IPS-18a (cell line): Measurements from ENCODE around the gene CARD11.

ENCODE experiments used
- H3K27ac ChIP-seq: one replicate; pipeline ENCODE4 v1.5.1; 2013; ENCODE audit warnings: low read length
- H3K27me3 ChIP-seq: one replicate; pipeline ENCODE4 v1.6.1; 2013; ENCODE audit warnings: mild to moderate bottlenecking, low read length; ENCODE audit not compliant: control insufficient read depth, insufficient read depth
- H3K36me3 ChIP-seq: one replicate; pipeline ENCODE4 v1.6.1; 2013; ENCODE audit warnings: low read depth, low read length; ENCODE audit not compliant: control insufficient read depth
- H3K4me1 ChIP-seq: one replicate; pipeline ENCODE4 v1.6.1; 2013; ENCODE audit warnings: low read depth, low read length; ENCODE audit not compliant: control insufficient read depth
- H3K4me3 ChIP-seq: one replicate; pipeline ENCODE4 v1.5.1; 2013; ENCODE audit warnings: low read length
- H3K9ac ChIP-seq: one replicate; pipeline ENCODE4 v1.6.1; 2013; ENCODE audit warnings: mild to moderate bottlenecking, low read length, moderate library complexity
- H3K9me3 ChIP-seq: one replicate; pipeline ENCODE4 v1.6.1; 2013; ENCODE audit warnings: low read depth, low read length; ENCODE audit not compliant: control insufficient read depth

Gene CARD11

DNA sequence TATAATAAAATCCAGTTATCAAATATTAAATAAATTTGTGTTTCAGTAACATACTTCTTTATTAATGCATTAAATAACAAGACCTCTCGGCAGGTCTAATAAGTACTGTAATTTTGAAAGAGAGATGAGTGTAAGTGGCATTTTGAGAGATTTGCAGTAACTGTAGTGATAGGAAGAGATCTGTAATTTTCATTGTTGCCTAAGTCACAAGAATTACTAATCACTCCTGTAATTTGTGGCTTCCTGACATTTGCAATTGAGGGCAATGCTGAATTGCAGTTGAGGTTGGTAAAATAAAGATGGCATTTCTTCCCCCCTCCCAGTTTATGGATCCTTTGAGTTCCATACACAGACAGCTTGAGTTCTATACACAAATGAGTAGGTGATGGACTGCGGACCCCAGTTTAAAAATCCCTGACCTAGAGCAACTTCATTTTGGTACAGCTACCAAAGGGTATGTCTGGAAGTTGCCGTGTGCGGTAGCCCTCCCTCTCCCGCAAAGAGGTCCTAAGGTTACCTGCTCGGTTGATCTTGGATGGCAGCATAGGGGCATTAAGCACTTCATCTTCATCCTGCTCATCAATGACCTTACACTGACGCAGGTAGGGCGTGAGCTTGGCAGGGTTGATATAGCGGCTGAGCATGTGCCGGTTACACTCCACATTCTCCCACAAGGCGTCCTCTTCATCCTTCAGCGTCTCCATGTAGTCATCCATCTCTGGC, 96.4 kb downstream of the CARD11 start:
- H3K36me3 ChIP-seq: no peaks in the 10 kb centered on the region
- no peaks in the 10 kb centered on the region for H3K27me3 ChIP-seq
- H3K4me1 ChIP-seq: no peaks in the 10 kb centered on the region
- H3K4me3 ChIP-seq: no peak overlapping the region
- H3K9me3 ChIP-seq: peaks cover 12% of the 10 kb centered on the region
- no peak overlapping the region for H3K27ac ChIP-seq
- no peak overlapping the region for H3K9ac ChIP-seq

DNA sequence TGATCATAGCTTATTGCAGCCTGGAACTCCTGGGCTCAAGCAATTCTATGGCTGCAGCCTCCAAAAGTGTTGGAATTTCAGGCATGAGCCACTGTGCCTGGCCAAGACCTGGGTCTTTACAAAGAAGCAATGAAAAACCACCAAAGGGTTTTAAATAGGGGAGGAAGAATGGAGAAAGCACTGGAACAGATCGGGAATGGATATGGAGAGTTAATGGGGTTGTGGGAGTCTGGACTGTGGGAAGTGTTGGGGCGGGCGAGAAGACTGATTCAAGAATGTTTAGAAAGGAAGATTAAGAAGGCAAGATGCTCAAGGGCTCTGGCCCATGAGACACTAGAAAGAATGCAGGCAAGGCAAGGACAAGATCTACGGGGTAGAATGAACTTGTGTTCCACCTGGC, 98.5 kb downstream of the CARD11 start:
- H3K9me3 ChIP-seq: peaks cover 8% of the 10 kb centered on the region
- H3K27ac ChIP-seq: no peak overlapping the region
- H3K4me3 ChIP-seq: no peak overlapping the region
- H3K27me3 ChIP-seq: no peaks in the 10 kb centered on the region
- no peaks in the 10 kb centered on the region for H3K36me3 ChIP-seq
- H3K9ac ChIP-seq: no peak overlapping the region
- H3K4me1 ChIP-seq: no peaks in the 10 kb centered on the region

DNA sequence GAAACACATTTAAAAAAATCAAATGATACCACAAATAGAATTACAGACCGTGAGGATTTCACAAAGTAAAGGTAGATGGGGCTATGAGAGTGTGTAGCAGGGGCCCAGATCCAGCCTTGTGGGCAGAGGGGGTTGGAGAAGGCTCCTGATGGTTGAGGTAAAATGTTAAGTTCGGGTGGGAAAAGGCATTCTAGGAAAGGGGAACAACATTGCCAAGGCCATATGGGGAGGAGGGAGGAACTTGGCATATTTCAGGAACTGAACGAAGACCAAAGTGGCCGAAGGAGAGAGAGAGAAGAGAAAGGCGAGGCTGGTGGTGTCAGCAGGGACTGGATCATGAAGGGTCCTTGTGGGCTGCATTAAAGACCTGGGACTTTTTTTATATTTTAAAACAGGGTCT, 98.9 kb downstream of the CARD11 start:
- Histone ChIP-seq H3K9me3 (peaks cover 4% of the 10 kb centered on the region), H3K4me1 (no peaks in the 10 kb centered on the region), H3K27me3 (no peaks in the 10 kb centered on the region), H3K36me3 (no peaks in the 10 kb centered on the region), H3K9ac (no peak overlapping the region), H3K4me3 (no peak overlapping the region), H3K27ac (no peak overlapping the region)

DNA sequence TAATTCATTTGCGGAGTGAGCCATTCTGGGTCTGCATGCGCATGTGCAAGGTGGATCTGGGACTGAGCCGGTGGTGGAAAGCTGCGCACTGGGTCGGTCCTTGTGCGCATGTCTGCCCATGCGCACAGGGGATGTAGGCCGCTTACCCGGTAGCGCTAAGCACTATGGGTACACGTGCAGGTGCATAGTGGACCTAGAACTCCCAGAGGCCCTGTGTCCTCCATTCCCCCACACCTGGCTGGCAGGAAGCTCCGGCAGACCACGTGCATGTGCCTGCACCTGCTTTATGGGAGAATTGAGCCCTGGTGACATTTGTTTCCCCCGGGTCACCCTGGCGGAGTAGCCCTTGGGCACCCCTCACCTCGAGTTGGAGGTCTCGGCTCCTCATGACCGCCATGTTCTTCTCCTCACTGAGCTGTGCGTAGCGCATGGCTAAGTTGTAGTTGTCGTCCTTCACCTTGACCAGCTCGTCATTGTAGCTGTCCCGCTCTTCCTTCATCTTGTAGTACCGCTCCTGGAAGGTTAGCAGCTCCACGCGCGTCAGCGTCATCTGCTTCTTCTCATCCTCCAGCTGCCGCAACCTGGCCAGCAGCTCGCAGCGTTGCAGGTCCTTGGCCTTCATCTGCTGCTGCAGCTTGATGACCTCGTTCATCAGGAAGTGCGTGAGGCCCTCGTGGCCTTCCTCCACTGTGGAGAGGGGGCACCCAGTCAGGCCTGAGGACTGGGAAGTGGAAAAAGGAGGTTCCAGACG, 99.6 kb downstream of the CARD11 start:
- no peak overlapping the region for H3K9ac ChIP-seq
- H3K4me3 ChIP-seq: no peak overlapping the region
- H3K27me3 ChIP-seq: no peaks in the 10 kb centered on the region
- no peaks in the 10 kb centered on the region for H3K4me1 ChIP-seq
- no peaks in the 10 kb centered on the region for H3K9me3 ChIP-seq
- no peaks in the 10 kb centered on the region for H3K36me3 ChIP-seq
- no peak overlapping the region for H3K27ac ChIP-seq

DNA sequence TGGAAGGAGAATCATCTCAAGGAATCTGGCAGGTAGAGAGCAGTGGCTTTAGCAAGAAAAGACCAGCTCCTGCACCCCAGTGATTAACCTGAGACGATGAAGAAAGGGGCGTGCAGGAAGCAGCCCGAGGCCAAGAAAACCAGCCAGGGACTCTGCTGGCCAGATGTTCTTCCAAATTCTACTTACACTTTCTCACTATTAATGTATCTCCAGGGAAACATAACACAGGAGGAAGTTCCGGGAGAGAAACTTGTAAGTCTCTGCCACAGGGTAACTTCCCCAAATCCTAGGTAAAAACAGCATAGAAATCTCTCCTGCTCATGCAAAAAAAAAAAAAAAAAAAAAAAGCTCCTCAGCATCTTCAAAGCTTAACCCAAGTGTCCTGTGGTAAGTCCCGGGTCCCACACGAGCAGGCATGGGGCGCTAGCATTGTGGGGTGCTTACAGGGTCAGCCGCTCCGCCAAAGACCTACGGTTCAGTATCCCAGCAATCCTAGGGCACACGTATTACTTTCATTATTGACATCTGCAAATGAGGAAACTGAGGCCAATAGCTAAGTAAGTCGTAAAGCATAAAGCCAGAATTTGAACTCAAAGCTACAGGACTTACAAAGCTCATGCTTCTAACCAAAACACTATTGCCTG, 102.3 kb downstream of the CARD11 start:
- H3K4me3 ChIP-seq: no peak overlapping the region
- no peaks in the 10 kb centered on the region for H3K9me3 ChIP-seq
- no peaks in the 10 kb centered on the region for H3K27me3 ChIP-seq
- no peak overlapping the region for H3K9ac ChIP-seq
- no peak overlapping the region for H3K27ac ChIP-seq
- H3K36me3 ChIP-seq: no peaks in the 10 kb centered on the region
- peaks cover 5% of the 10 kb centered on the region for H3K4me1 ChIP-seq

DNA sequence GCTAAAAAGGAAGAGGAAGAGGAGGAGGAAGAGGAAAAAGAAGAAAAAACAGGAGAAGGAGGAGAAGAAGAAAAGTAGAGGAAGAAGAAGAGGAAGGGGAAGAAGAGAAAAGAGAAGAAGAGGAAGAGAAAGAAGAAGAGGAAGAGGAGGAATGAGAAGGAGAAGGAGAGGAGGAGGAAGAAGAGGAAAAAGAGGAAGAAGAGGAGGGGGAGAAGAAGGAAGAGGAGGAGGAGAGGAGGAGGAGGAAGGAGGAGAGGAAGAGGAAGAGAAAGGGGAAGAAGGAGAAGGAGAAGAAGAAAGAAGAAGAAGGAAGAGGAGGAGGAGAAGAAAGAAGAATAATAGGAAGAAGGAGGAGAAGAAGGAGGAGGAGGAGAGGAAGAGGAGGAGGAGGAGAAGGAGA, 103.2 kb downstream of the CARD11 start:
- H3K27me3 ChIP-seq: no peaks in the 10 kb centered on the region
- peaks cover 5% of the 10 kb centered on the region for H3K4me1 ChIP-seq
- no peak overlapping the region for H3K27ac ChIP-seq
- no peak overlapping the region for H3K4me3 ChIP-seq
- H3K36me3 ChIP-seq: no peaks in the 10 kb centered on the region
- H3K9ac ChIP-seq: no peak overlapping the region
- no peaks in the 10 kb centered on the region for H3K9me3 ChIP-seq

DNA sequence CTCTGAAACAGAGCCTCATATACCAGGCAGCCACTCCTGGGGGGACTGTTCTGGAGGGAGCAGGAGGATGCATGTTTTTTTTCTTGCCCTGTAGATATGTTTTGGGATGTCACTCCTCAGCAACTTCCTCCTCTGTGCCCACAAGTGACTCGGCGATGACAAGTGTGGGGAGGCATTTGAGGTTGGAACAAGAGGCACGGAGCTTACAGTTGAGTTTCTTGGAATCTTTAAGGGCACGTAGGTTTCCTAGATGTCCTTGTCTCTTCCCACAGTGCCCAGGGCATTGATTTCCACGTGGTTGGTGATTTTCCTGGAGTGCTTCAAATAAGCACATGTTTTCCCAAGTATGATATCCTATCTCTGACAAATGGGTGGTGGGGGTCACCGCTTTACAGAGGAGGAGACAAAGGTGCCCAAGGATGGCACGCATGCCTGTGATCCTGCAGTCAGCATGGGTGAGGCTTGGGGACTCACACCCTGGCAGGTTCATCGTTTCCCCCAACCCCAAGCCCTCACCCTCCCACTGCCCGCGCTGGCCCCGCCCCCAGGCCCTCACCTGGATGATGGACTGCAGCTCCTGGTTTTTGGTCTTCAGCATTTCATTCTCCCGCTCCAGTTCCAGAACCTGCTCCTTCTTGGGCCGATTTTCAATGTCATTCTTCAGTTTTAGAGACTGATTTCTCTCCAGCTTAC, 104.3 kb downstream of the CARD11 start:
- Histone ChIP-seq H3K4me1 (peaks cover 5% of the 10 kb centered on the region), H3K9me3 (no peaks in the 10 kb centered on the region), H3K27me3 (no peaks in the 10 kb centered on the region), H3K4me3 (no peak overlapping the region), H3K36me3 (no peaks in the 10 kb centered on the region), H3K27ac (no peak overlapping the region), H3K9ac (no peak overlapping the region)

DNA sequence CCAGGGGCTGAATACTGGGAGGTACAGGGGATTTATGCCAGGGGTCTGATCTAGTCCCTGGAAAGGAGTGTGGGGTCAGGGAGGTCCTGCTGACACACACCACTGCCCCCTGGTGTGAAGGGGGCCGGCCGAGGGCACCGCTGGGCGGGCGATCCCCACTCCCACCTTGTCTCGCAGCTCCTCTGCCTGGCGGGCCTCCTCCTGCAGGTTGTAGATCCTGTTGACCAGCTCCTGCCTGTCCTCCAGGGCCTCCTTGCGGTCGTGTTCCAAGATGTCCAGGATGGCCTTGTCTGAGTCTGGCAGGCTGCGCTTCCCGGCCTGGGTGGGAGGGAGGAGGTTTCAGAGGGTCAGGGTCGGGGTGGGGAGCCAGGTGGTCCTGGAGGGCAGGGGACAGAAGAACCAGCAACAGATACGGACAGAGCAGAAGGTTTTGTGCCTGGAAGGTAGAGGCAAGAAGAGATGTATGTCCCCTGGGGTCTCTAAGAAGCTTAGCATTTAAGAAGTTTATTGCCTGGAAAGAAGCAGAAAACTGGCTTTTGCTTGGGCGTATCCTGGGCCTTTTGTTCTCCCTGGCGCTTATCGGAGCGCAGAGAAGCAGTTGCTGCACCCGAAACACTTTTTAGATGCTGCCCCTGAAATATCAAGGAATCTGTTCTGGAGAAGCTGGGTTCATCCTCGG, 105.0 kb downstream of the CARD11 start:
- H3K9ac ChIP-seq: no peak overlapping the region
- H3K9me3 ChIP-seq: no peaks in the 10 kb centered on the region
- H3K4me3 ChIP-seq: no peak overlapping the region
- no peaks in the 10 kb centered on the region for H3K36me3 ChIP-seq
- H3K4me1 ChIP-seq: peaks cover 5% of the 10 kb centered on the region
- no peak overlapping the region for H3K27ac ChIP-seq
- H3K27me3 ChIP-seq: no peaks in the 10 kb centered on the region

DNA sequence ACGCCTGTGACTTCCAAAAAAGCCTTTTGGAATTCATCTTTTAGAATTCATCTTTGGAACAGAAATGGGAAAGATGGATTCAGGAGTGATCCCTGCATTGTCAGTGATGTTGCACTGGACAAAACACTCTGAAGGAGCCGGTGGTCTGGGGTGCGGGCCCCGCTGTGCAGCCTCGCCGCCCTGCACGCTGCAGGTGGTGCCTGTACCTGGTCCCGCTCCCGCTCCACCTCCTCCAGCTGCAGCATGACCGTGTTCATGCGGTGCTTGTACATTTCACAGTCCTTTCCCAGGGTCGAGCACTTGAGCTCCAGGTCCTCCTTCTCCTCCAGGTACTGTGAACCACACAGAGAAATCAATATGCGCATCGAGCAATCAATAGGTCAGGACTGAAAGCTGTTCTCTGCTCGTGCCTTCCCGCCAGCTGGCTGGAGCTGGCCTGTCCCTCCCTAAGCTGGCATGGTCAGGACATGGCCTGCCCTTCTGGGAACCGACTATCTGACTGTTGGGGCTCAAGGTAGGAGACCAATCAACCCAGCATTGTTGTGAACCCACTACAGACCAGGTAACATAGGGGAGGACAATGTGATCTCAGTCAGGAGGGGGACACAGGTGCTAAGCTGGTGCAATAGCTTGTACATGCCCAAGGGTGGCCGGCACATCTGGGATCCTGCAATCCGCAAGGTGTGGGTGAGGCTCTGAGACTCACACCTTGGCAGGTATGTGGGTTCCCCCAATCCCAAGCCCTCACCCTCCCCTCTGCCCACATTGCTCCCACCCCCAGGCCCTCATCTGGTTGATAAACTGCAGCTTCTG, 105.8 kb downstream of the CARD11 start:
- Histone ChIP-seq H3K9ac (no peak overlapping the region), H3K27ac (no peak overlapping the region), H3K4me3 (no peak overlapping the region), H3K27me3 (no peaks in the 10 kb centered on the region), H3K4me1 (peaks cover 5% of the 10 kb centered on the region), H3K36me3 (no peaks in the 10 kb centered on the region), H3K9me3 (no peaks in the 10 kb centered on the region)

DNA sequence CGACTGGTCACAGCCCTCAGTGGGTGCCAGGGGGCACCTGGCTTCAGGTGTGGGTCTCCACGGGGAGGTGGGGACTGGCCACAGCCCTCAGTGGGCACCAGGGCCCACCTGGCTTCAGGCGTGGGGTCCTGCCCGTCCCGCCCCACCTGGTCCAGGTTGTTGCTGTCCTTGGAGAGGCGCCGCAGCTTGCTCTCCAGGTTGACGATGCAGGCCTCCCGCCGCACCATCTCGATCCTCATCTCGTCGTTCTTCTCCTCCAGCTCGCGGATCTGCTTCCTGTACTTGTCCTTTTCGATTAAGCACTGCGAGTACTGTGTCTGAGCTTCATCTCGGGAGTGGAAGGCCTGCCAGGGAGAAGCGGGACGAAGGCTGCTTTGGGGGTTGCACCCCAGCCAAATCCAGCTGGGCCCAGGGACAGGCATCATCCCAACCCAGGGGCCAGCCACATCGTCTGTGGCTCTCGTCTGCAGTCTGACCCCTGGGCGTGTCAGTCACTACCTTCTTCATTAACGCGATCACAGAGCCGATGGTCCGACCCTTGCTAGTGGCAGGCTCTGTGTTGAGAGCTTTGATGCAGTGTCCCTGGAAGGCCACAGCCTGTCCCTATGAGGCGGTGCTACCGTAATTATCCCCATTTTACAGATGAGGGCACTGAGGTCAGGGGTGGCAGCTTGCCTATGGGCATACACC, 106.6 kb downstream of the CARD11 start:
- Histone ChIP-seq H3K27me3 (no peaks in the 10 kb centered on the region), H3K36me3 (no peaks in the 10 kb centered on the region), H3K4me1 (peaks cover 5% of the 10 kb centered on the region), H3K27ac (no peak overlapping the region), H3K4me3 (no peak overlapping the region), H3K9ac (no peak overlapping the region), H3K9me3 (no peaks in the 10 kb centered on the region)
